ENCODE data around the gene ERC2. TPM values are rescaled to one million over a fixed set of nuclear protein-coding genes. Genes with fewer than 3 reads are reported as not detected.

Gene ERC2
- total and polyA plus RNA-seq, 2 donors (not counting 1 experiment from before 2014, with no cell fraction given) = 0.14 to 0.17 TPM

DNA sequence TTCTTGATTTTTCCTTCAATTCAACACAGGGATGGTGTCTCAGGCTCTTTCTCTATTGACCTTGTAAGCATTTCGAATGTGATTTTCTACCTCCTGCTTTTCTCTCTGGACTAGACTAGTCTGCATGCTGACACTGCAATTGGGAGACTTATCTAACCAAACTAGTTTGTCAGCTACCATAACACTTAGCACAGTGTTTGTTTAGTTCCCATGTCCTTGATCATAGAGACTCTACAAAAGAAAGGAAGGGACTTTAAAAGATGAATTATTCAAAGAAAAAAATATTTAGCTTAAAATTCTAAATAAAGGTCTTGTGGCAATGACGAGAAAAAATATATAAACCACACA is 407.0 kb downstream of the ERC2 start:
- no peak for TF ChIP-seq CTCF (conservative IDR thresholded peaks at IDR 0.05 in 1 of 2, IDR thresholded peaks at IDR 0.05 in 1 of 2; ENCODE audit: low read depth in 1 of 2, low read length in 2 of 2)
- no peak for TF ChIP-seq EZH2 (IDR thresholded peaks at IDR 0.05; ENCODE audit: low read length, missing control alignments)
- H3K9ac ChIP-seq (ENCODE audit: insufficient read depth, low read length) = no peak overlapping the region

GRCh38 chr3:56060521-56061278 is 407.6 kb downstream of the ERC2 start:
- H3K36me3 ChIP-seq (ENCODE audit: control insufficient read depth, insufficient read depth, low read length) = no peaks in the 10 kb centered on the region
- H2AFZ ChIP-seq (ENCODE audit: low read length) = no peak overlapping the region
- H3K27ac ChIP-seq (ENCODE audit: insufficient read depth, low read length) = no peak overlapping the region
- H4K20me1 ChIP-seq (ENCODE audit: control insufficient read depth, extremely low read depth, insufficient read depth, low read length) = no peaks in the 10 kb centered on the region
- no peak for TF ChIP-seq EZH2 (IDR thresholded peaks at IDR 0.05; ENCODE audit: low read length, missing control alignments)
- no peak for TF ChIP-seq CTCF (conservative IDR thresholded peaks at IDR 0.05 in 1 of 2, IDR thresholded peaks at IDR 0.05 in 1 of 2; ENCODE audit: low read depth in 1 of 2, low read length in 2 of 2)
- H3K9ac ChIP-seq (ENCODE audit: insufficient read depth, low read length) = no peak overlapping the region
- H3K4me3 ChIP-seq (replicated peaks in 1 of 4; ENCODE audit: control extremely low read depth in 1 of 4, insufficient read depth in 1 of 4, low read depth in 3 of 4, low read length in 4 of 4) = no peak overlapping the region
- no peak overlapping the region for H3K4me2 ChIP-seq (ENCODE audit: extremely low read depth, insufficient read depth, low read length)
- H3K9me3 ChIP-seq (ENCODE audit: control insufficient read depth, insufficient read depth, low read depth, low read length) = no peaks in the 10 kb centered on the region
- H3K79me2 ChIP-seq (ENCODE audit: control insufficient read depth, insufficient read depth, low read length) = no peaks in the 10 kb centered on the region
- no peaks in the 10 kb centered on the region for H3K27me3 ChIP-seq (ENCODE audit: control insufficient read depth, insufficient read depth, low read length)
- H3K4me1 ChIP-seq (ENCODE audit: control insufficient read depth, extremely low read depth, insufficient read depth, low read length) = no peaks in the 10 kb centered on the region
- DNase-seq (ENCODE audit: low read depth in 2 of 2) = no peak

More for the DNA sequence above, 407.0 kb downstream of the ERC2 start:
- no peaks in the 10 kb centered on the region for H3K36me3 ChIP-seq (ENCODE audit: control insufficient read depth, insufficient read depth, low read length)
- H3K27ac ChIP-seq (ENCODE audit: insufficient read depth, low read length) = no peak overlapping the region
- no peaks in the 10 kb centered on the region for H3K9me3 ChIP-seq (ENCODE audit: control insufficient read depth, insufficient read depth, low read depth, low read length)
- H4K20me1 ChIP-seq (ENCODE audit: control insufficient read depth, extremely low read depth, insufficient read depth, low read length) = no peaks in the 10 kb centered on the region
- H3K27me3 ChIP-seq (ENCODE audit: control insufficient read depth, insufficient read depth, low read length) = no peaks in the 10 kb centered on the region
- no peak overlapping the region for H2AFZ ChIP-seq (ENCODE audit: low read length)
- H3K4me1 ChIP-seq (ENCODE audit: control insufficient read depth, extremely low read depth, insufficient read depth, low read length) = no peaks in the 10 kb centered on the region
- no peak overlapping the region for H3K4me2 ChIP-seq (ENCODE audit: extremely low read depth, insufficient read depth, low read length)
- DNase-seq (ENCODE audit: low read depth in 2 of 2) = no peak
- no peak overlapping the region for H3K4me3 ChIP-seq (replicated peaks in 1 of 4; ENCODE audit: control extremely low read depth in 1 of 4, insufficient read depth in 1 of 4, low read depth in 3 of 4, low read length in 4 of 4)
- H3K79me2 ChIP-seq (ENCODE audit: control insufficient read depth, insufficient read depth, low read length) = no peaks in the 10 kb centered on the region

DNA sequence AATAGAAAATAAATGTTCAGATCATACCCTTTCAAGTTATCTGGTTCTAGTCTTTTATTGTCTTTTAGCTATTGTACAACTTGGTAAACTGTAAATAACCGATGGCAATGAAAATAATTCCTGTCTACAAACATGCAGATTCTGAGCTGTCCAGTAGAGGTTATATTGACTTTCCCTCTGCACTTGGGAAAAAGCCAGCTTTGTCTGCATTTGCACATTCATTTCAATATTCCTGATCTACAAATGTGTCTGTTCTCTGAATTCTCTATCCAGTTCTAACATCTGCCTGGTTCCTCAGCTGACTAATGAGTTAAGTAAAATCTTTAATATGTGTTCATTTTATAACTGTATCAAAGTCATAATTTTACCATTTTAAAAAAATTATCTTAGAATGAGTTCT is 408.5 kb downstream of the ERC2 start:
- H3K9me3 ChIP-seq (ENCODE audit: control insufficient read depth, insufficient read depth, low read depth, low read length) = no peaks in the 10 kb centered on the region
- no peak overlapping the region for H2AFZ ChIP-seq (ENCODE audit: low read length)
- no peaks in the 10 kb centered on the region for H3K4me1 ChIP-seq (ENCODE audit: control insufficient read depth, extremely low read depth, insufficient read depth, low read length)
- H3K27ac ChIP-seq (ENCODE audit: insufficient read depth, low read length) = no peak overlapping the region
- H3K4me2 ChIP-seq (ENCODE audit: extremely low read depth, insufficient read depth, low read length) = no peak overlapping the region
- no peak overlapping the region for H3K9ac ChIP-seq (ENCODE audit: insufficient read depth, low read length)
- TF ChIP-seq CTCF (conservative IDR thresholded peaks at IDR 0.05 in 1 of 2, IDR thresholded peaks at IDR 0.05 in 1 of 2; ENCODE audit: low read depth in 1 of 2, low read length in 2 of 2) (no peak), EZH2 (IDR thresholded peaks at IDR 0.05; ENCODE audit: low read length, missing control alignments) (no peak)
- no peak overlapping the region for H3K4me3 ChIP-seq (replicated peaks in 1 of 4; ENCODE audit: control extremely low read depth in 1 of 4, insufficient read depth in 1 of 4, low read depth in 3 of 4, low read length in 4 of 4)
- no peaks in the 10 kb centered on the region for H3K36me3 ChIP-seq (ENCODE audit: control insufficient read depth, insufficient read depth, low read length)
- no peak for DNase-seq (ENCODE audit: low read depth in 2 of 2)
- no peaks in the 10 kb centered on the region for H3K27me3 ChIP-seq (ENCODE audit: control insufficient read depth, insufficient read depth, low read length)
- H3K79me2 ChIP-seq (ENCODE audit: control insufficient read depth, insufficient read depth, low read length) = no peaks in the 10 kb centered on the region
- no peaks in the 10 kb centered on the region for H4K20me1 ChIP-seq (ENCODE audit: control insufficient read depth, extremely low read depth, insufficient read depth, low read length)

All from fibroblast of lung (primary cell).